Measurements from ENCODE around the gene DSG2.

The DSG2 gene

GRCh38 chr18:31516437-31516836, 18.5 kb downstream of the DSG2 start:
- H3K9me3 ChIP-seq (ENCODE audit: control insufficient read depth, low read length) = no peaks in the 10 kb centered on the region

GRCh38 chr18:31526374-31526773, 28.4 kb downstream of the DSG2 start:
- no peaks in the 10 kb centered on the region for H3K27me3 ChIP-seq (replicated peaks; ENCODE audit: control insufficient read depth, insufficient read depth, low read length)
- no peak overlapping the region for H3K9ac ChIP-seq (ENCODE audit: low read length)
- no peaks in the 10 kb centered on the region for H3K9me3 ChIP-seq (ENCODE audit: control insufficient read depth, low read length)
- H3K36me3 ChIP-seq (ENCODE audit: control insufficient read depth, insufficient read depth, low read length, severe bottlenecking) = no peaks in the 10 kb centered on the region
- H3K4me1 ChIP-seq (ENCODE audit: control insufficient read depth, insufficient read depth, low read length) = no peaks in the 10 kb centered on the region
- no peak overlapping the region for H3K4me3 ChIP-seq (ENCODE audit: low read length)
- DNase-seq (ENCODE audit: low read depth) = no peak

More at GRCh38 chr18:31516437-31516836, 18.5 kb downstream of the DSG2 start:
- no peaks in the 10 kb centered on the region for H3K4me1 ChIP-seq (ENCODE audit: control insufficient read depth, insufficient read depth, low read length)
- H3K27me3 ChIP-seq (replicated peaks; ENCODE audit: control insufficient read depth, insufficient read depth, low read length) = peaks cover 2% of the 10 kb centered on the region
- DNase-seq (ENCODE audit: low read depth) = no peak
- H3K36me3 ChIP-seq (ENCODE audit: control insufficient read depth, insufficient read depth, low read length, severe bottlenecking) = no peaks in the 10 kb centered on the region
- no peak overlapping the region for H3K4me3 ChIP-seq (ENCODE audit: low read length)
- no peak overlapping the region for H3K9ac ChIP-seq (ENCODE audit: low read length)

GRCh38 chr18:31533236-31533635, 35.3 kb downstream of the DSG2 start:
- no peaks in the 10 kb centered on the region for H3K9me3 ChIP-seq (ENCODE audit: control insufficient read depth, low read length)
- no peak overlapping the region for H3K9ac ChIP-seq (ENCODE audit: low read length)
- DNase-seq (ENCODE audit: low read depth) = no peak
- no peaks in the 10 kb centered on the region for H3K27me3 ChIP-seq (replicated peaks; ENCODE audit: control insufficient read depth, insufficient read depth, low read length)
- no peak overlapping the region for H3K4me3 ChIP-seq (ENCODE audit: low read length)
- no peaks in the 10 kb centered on the region for H3K36me3 ChIP-seq (ENCODE audit: control insufficient read depth, insufficient read depth, low read length, severe bottlenecking)
- peaks cover 3% of the 10 kb centered on the region for H3K4me1 ChIP-seq (ENCODE audit: control insufficient read depth, insufficient read depth, low read length)

- H3K4me1 ChIP-seq (ENCODE audit: control insufficient read depth, insufficient read depth, low read length) = no peaks in the 10 kb centered on the region
- DNase-seq (ENCODE audit: low read depth) = no peak
- no peaks in the 10 kb centered on the region for H3K27me3 ChIP-seq (replicated peaks; ENCODE audit: control insufficient read depth, insufficient read depth, low read length)
- no peaks in the 10 kb centered on the region for H3K9me3 ChIP-seq (ENCODE audit: control insufficient read depth, low read length)
- H3K9ac ChIP-seq (ENCODE audit: low read length) = no peak overlapping the region
- no peaks in the 10 kb centered on the region for H3K36me3 ChIP-seq (ENCODE audit: control insufficient read depth, insufficient read depth, low read length, severe bottlenecking)
- no peak overlapping the region for H3K4me3 ChIP-seq (ENCODE audit: low read length)
These were observed 40.9 kb downstream of the DSG2 start for GRCh38 chr18:31538837-31539236.

GRCh38 chr18:31546476-31546875, 48.5 kb downstream of the DSG2 start:
- Histone ChIP-seq H3K27me3 (replicated peaks; ENCODE audit: control insufficient read depth, insufficient read depth, low read length) (no peaks in the 10 kb centered on the region), H3K9ac (ENCODE audit: low read length) (no peak overlapping the region), H3K36me3 (ENCODE audit: control insufficient read depth, insufficient read depth, low read length, severe bottlenecking) (no peaks in the 10 kb centered on the region), H3K4me1 (ENCODE audit: control insufficient read depth, insufficient read depth, low read length) (no peaks in the 10 kb centered on the region), H3K9me3 (ENCODE audit: control insufficient read depth, low read length) (no peaks in the 10 kb centered on the region), H3K4me3 (ENCODE audit: low read length) (no peak overlapping the region)
- no peak for DNase-seq (ENCODE audit: low read depth)

- no peak overlapping the region for H3K9ac ChIP-seq (ENCODE audit: low read length)
- H3K36me3 ChIP-seq (ENCODE audit: control insufficient read depth, insufficient read depth, low read length, severe bottlenecking) = no peaks in the 10 kb centered on the region
- H3K4me1 ChIP-seq (ENCODE audit: control insufficient read depth, insufficient read depth, low read length) = no peaks in the 10 kb centered on the region
- no peak for DNase-seq (ENCODE audit: low read depth)
- H3K9me3 ChIP-seq (ENCODE audit: control insufficient read depth, low read length) = no peaks in the 10 kb centered on the region
- no peak overlapping the region for H3K4me3 ChIP-seq (ENCODE audit: low read length)
- H3K27me3 ChIP-seq (replicated peaks; ENCODE audit: control insufficient read depth, insufficient read depth, low read length) = peaks cover 6% of the 10 kb centered on the region
These were observed 50.9 kb downstream of the DSG2 start for GRCh38 chr18:31548853-31549252.

GRCh38 chr18:31549416-31549815, 51.4 kb downstream of the DSG2 start:
- H3K36me3 ChIP-seq (ENCODE audit: control insufficient read depth, insufficient read depth, low read length, severe bottlenecking) = no peaks in the 10 kb centered on the region

GRCh38 chr18:31551883-31552282, 53.9 kb downstream of the DSG2 start:
- peaks cover 6% of the 10 kb centered on the region for H3K27me3 ChIP-seq (replicated peaks; ENCODE audit: control insufficient read depth, insufficient read depth, low read length)
- H3K9me3 ChIP-seq (ENCODE audit: control insufficient read depth, low read length) = no peaks in the 10 kb centered on the region
- no peaks in the 10 kb centered on the region for H3K36me3 ChIP-seq (ENCODE audit: control insufficient read depth, insufficient read depth, low read length, severe bottlenecking)
- H3K4me1 ChIP-seq (ENCODE audit: control insufficient read depth, insufficient read depth, low read length) = no peaks in the 10 kb centered on the region
- no peak overlapping the region for H3K4me3 ChIP-seq (ENCODE audit: low read length)
- no peak overlapping the region for H3K9ac ChIP-seq (ENCODE audit: low read length)
- no peak for DNase-seq (ENCODE audit: low read depth)

More at GRCh38 chr18:31549416-31549815, 51.4 kb downstream of the DSG2 start:
- no peak for DNase-seq (ENCODE audit: low read depth)
- H3K4me1 ChIP-seq (ENCODE audit: control insufficient read depth, insufficient read depth, low read length) = no peaks in the 10 kb centered on the region
- H3K9ac ChIP-seq (ENCODE audit: low read length) = no peak overlapping the region
- no peak overlapping the region for H3K4me3 ChIP-seq (ENCODE audit: low read length)
- no peaks in the 10 kb centered on the region for H3K9me3 ChIP-seq (ENCODE audit: control insufficient read depth, low read length)
- peaks cover 6% of the 10 kb centered on the region for H3K27me3 ChIP-seq (replicated peaks; ENCODE audit: control insufficient read depth, insufficient read depth, low read length)

GRCh38 chr18:31553800-31554199, 55.8 kb downstream of the DSG2 start:
- Histone ChIP-seq H3K4me3 (ENCODE audit: low read length) (no peak overlapping the region), H3K9ac (ENCODE audit: low read length) (no peak overlapping the region), H3K36me3 (ENCODE audit: control insufficient read depth, insufficient read depth, low read length, severe bottlenecking) (no peaks in the 10 kb centered on the region), H3K4me1 (ENCODE audit: control insufficient read depth, insufficient read depth, low read length) (no peaks in the 10 kb centered on the region), H3K9me3 (ENCODE audit: control insufficient read depth, low read length) (no peaks in the 10 kb centered on the region), H3K27me3 (replicated peaks; ENCODE audit: control insufficient read depth, insufficient read depth, low read length) (peaks cover 6% of the 10 kb centered on the region)
- no peak for DNase-seq (ENCODE audit: low read depth)

- Histone ChIP-seq H3K4me1 (ENCODE audit: control insufficient read depth, insufficient read depth, low read length) (no peaks in the 10 kb centered on the region), H3K36me3 (ENCODE audit: control insufficient read depth, insufficient read depth, low read length, severe bottlenecking) (no peaks in the 10 kb centered on the region), H3K9ac (ENCODE audit: low read length) (no peak overlapping the region), H3K27me3 (replicated peaks; ENCODE audit: control insufficient read depth, insufficient read depth, low read length) (peaks cover 6% of the 10 kb centered on the region), H3K4me3 (ENCODE audit: low read length) (no peak overlapping the region), H3K9me3 (ENCODE audit: control insufficient read depth, low read length) (no peaks in the 10 kb centered on the region)
- DNase-seq (ENCODE audit: low read depth) = no peak
These were observed 56.8 kb downstream of the DSG2 start for GRCh38 chr18:31554776-31555175.

GRCh38 chr18:31555971-31556747, 58.2 kb downstream of the DSG2 start:
- no peaks in the 10 kb centered on the region for H3K36me3 ChIP-seq (ENCODE audit: control insufficient read depth, insufficient read depth, low read length, severe bottlenecking)
- H3K27me3 ChIP-seq (replicated peaks; ENCODE audit: control insufficient read depth, insufficient read depth, low read length) = peaks cover 12% of the 10 kb centered on the region
- DNase-seq (ENCODE audit: low read depth) = peak; percentile 79
- H3K9me3 ChIP-seq (ENCODE audit: control insufficient read depth, low read length) = no peaks in the 10 kb centered on the region
- H3K9ac ChIP-seq (ENCODE audit: low read length) = no peak overlapping the region
- H3K4me3 ChIP-seq (ENCODE audit: low read length) = peak overlapping the region; percentile 12
- no peaks in the 10 kb centered on the region for H3K4me1 ChIP-seq (ENCODE audit: control insufficient read depth, insufficient read depth, low read length)

- Histone ChIP-seq H3K27me3 (replicated peaks; ENCODE audit: control insufficient read depth, insufficient read depth, low read length) (peaks cover 25% of the 10 kb centered on the region), H3K4me3 (ENCODE audit: low read length) (no peak overlapping the region), H3K9me3 (ENCODE audit: control insufficient read depth, low read length) (no peaks in the 10 kb centered on the region), H3K4me1 (ENCODE audit: control insufficient read depth, insufficient read depth, low read length) (no peaks in the 10 kb centered on the region), H3K9ac (ENCODE audit: low read length) (no peak overlapping the region), H3K36me3 (ENCODE audit: control insufficient read depth, insufficient read depth, low read length, severe bottlenecking) (no peaks in the 10 kb centered on the region)
- no peak for DNase-seq (ENCODE audit: low read depth)
These were observed 59.5 kb downstream of the DSG2 start for GRCh38 chr18:31557446-31557845.
